ENCODE results near the gene KRT23.

DNA sequence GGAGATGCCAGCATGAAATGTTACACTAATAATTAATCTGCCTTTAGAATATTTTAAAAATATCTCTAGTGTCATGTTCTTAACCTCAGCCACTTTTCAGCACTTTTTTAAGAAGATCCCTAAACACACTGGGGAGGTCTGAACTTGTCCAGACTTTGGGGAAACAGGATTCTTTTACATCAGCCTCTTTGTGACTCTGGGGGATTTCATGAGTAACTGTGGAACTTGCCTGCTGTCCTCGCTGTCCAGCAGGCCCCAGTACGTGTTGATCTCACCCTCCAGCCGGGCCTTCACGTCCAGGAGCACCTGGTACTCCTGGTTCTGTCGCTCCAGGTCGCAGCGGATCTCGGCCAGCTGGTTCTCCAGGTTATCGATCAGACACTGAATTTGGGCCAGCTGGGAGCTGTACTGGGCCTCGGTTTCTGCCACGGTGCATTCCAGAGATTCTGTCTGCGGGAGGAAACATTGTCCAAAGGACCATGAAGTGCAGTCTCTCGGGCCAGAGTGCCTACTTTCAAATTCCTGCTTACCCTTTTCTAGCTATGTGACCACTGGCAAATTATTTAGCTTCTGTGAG, 41.2 kb upstream of the KRT23 start:
- TF ChIP-seq, protein P1, sequence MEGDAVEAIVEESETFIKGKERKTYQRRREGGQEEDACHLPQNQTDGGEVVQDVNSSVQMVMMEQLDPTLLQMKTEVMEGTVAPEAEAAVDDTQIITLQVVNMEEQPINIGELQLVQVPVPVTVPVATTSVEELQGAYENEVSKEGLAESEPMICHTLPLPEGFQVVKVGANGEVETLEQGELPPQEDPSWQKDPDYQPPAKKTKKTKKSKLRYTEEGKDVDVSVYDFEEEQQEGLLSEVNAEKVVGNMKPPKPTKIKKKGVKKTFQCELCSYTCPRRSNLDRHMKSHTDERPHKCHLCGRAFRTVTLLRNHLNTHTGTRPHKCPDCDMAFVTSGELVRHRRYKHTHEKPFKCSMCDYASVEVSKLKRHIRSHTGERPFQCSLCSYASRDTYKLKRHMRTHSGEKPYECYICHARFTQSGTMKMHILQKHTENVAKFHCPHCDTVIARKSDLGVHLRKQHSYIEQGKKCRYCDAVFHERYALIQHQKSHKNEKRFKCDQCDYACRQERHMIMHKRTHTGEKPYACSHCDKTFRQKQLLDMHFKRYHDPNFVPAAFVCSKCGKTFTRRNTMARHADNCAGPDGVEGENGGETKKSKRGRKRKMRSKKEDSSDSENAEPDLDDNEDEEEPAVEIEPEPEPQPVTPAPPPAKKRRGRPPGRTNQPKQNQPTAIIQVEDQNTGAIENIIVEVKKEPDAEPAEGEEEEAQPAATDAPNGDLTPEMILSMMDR (IDR thresholded peaks at IDR 0.05; ENCODE audit: low read depth, low read length), result no peak
- TF ChIP-seq POLR2A (IDR thresholded peaks at IDR 0.05; ENCODE audit: extremely low read depth, insufficient read length), result no peak
